HG03460 (cell line): ENCODE measurements around the gene MAD1L1.
"Not testable (repeated sequence)": the region's sequence is repeated elsewhere in the genome, so short reads cannot be mapped to it uniquely, and the experiment has no call there.

Source experiments
- ATAC-seq: cut with Tn5 transposase; IDR thresholded peaks from one replicate; pipeline ENCODE4 v1.9.1; 2021; ENCODE audit not compliant: unreplicated experiment

Gene MAD1L1

GRCh38 chr7:1893451-1893850, 339.3 kb downstream of the MAD1L1 start:
- no peak for ATAC-seq

DNA sequence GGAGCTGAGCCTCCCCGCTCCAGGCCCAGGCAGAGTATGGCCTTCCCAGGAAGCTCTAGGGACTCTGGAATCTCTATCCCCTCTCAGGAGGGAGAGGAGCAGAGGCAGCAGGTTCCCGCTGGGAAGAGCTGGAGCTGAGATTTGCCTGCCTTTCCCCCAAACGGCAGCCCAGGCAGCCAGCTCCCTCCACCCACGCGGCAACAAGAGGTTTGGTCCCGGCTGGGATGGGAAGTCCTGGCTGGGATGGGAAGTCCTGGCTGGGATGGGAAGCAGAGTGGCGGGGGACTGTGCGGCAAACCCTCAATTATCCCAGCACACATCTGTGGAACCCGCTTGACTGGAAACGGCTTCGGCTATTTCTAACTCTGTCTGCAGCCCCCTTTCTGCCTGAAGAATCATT, 339.7 kb downstream of the MAD1L1 start:
- ATAC-seq, result no peak

DNA sequence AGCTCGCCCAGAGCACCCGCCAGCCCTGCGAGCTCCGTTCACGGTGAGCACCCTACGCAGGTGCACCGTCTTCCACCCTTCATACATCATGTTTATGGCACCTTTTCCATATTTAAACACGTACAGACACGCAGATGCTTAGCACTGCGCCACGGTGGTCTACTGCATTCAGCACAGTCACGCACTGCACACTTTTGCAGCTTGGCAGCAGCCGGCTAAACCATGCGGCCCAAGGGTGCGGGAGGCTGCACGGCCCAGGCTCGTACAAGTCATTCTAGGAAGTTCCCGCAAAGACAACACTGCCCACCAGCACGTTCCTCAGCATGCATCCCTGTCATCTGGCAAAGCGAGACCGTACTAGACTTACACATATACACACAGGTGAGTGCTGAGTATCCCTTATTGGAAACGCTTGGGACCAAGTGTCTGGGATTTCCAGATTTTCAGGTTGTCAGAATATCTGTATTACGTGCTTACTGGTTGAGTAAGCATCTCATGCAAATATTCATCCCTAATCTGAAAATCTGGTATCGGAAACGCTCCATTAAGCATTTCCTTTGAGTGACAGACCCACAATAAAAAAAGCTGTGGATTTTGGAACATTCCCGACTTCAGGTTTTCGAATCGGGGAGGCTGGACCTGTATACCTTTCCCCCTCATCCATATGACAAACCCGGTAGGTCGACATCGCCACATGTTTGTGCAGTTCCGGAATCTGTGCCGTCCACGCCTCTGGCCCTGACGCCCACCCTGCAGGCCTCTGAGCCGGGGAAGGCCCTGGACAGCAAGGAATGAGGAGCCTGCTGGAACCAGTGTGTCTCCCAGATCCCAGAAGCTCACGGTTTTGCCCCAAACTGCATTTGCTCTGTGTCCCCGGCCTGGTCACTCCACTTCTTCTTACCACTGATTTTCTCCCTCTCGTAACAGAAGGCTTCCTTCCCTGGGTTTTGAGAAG, 340.5 kb downstream of the MAD1L1 start:
- no peak for ATAC-seq

DNA sequence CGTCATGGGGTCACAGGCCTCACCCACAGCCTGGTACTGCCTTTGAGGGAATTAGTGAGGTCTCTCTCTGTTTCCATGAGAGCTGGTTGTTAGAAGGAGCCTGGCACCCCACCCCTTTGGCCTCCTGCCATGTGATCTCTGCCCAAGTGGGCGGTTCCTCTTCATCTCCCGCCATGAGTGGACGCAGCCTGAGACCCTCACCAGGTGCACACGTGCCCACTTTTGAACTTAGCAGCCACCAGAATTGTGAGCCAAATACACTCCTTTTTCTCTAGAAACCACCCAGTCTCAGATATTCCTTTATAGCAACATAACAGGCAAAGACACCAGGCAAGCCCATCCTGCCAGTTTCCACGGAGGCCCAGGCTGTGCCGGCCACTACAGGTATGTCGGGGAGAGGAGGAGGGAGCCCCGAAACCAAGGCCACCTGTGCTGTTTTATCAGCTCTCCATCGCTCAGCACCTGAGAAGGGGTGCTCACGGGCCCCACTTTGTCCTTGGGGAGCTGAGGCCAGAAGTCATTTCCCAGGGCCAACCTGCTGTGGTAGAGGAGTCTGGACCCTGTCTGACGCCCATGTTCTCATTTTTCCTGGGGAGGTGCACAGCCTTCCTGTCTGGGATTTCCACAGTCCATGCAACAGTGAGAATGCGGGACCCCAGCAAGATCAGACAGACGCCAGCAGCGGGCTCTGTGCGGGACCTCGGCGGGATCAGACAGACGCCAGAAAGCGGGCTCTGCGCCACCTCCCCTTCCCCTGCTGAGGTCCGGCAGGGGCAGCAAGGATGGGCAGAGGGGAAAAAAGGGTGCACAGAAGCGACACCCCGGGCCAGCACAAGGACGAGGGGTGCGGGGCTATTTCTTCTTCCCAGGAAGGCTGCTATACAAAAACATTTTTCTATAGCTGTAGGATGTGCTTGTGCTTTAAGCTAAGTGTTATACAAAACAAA, 342.2 kb downstream of the MAD1L1 start:
- ATAC-seq, result no peak

DNA sequence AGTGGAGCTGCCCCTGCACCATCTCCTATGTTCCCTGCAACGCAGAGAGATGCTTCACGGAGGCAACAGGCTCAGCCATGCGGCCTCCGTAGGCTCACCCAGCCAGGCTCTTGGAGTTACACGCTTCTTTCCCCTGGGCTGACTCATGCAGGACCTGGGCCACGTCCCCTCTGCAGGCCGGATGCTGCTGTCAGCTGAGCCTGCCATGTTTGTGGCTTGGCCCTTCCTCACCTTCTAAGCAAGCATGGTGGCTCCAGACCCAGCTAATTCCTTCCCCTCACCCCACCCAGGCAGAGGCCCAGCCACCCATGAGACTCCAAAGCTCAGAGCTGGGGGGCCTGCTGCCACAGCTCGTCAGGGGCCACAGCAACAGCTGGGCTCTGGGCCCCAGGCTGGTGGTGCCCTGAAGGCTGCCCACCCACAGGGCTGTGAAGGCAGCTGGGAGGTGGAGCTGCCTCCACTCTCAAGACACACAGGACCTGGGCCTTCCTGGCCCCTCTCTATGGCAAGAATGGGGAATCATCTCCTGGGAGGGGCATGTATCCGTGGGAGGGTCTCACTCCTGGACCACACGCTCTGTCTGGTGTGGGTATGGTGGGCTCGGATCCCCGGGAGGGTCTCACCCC, 343.1 kb downstream of the MAD1L1 start:
- ATAC-seq, result no peak

DNA sequence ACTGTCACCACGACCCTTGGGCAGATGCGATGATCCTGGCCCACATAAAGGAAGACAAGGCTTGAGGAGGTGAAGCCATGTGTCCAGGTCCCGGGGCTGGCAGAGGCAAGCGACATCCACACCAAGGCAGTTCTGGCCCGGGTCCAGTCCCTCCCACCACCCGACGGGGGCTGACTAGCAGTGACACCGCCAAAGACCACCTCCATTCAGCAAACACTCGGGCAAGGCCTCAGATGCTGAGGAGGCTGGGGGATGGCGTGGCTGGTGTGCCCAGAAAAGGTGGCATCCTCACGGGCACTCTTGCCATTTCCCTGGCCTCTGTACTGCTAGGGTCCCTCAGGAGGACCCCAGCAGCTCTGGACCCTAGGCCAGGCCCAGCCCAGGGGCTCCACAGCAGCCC, 343.7 kb downstream of the MAD1L1 start:
- no peak for ATAC-seq

- no peak for ATAC-seq
These were observed 344.3 kb downstream of the MAD1L1 start for GRCh38 chr7:1888425-1888824.

DNA sequence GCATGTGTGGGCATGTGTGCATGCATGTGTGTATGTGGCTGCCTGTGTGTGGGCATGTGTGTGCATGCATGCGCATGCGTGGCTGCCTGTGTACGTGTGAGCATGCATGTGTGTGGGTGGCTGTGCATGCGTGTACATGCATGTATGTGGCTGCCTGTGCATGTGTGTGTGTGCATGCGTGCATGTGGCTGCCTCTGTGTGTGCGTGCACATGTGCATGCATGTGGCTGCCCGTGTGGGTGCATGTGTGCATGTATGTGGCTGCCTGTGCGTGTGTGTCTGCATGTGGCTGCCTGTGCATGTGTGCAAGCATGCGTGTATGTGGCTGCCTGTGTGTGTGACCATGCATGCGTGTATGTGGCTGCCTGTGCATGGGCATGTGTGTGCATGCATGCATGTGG, 345.5 kb downstream of the MAD1L1 start:
- ATAC-seq, result no peak

GRCh38 chr7:1886361-1887064, 346.2 kb downstream of the MAD1L1 start:
- ATAC-seq, result no peak

- ATAC-seq, result no peak
These were observed 347.1 kb downstream of the MAD1L1 start for GRCh38 chr7:1885465-1886226.

- ATAC-seq, result no peak
These were observed 348.0 kb downstream of the MAD1L1 start for GRCh38 chr7:1884583-1885350.

DNA sequence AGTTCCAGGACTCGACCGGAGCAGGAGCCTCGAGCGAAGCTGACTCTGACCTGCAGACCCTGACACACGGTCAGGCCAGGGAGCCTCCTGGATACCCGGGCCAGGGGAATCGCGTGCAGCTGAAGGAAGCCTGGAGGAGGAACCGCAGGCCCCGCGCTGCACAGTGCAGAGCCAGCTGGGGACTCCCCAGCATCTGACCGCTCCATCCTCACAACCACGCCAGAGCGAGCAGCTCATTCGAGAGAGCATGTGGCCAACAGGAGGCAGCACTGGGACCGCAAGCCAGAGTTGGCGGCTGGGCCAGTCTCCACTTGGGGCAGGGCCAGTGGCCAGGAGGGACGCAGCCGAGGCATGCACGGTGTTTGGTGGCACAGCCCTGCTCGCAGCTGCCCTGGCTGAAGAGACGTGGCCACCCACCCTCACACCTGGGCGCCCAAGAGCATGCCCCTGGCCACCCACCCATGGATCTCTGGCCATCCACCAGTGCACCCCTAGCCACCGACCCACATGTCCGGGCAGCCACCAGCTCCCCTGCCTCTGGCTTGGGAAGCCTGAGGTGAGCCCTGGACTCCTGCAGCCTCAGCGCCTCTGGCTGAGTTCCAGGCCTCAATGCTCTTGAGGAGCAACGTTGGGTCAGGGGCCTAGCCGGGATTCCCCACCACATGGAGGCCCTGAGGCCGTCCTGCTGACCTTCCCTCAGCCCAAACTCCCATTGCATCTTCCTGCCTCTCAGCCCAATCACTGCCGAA, 348.7 kb downstream of the MAD1L1 start:
- ATAC-seq, result no peak

GRCh38 chr7:1883031-1883761, 349.5 kb downstream of the MAD1L1 start:
- ATAC-seq, result no peak

DNA sequence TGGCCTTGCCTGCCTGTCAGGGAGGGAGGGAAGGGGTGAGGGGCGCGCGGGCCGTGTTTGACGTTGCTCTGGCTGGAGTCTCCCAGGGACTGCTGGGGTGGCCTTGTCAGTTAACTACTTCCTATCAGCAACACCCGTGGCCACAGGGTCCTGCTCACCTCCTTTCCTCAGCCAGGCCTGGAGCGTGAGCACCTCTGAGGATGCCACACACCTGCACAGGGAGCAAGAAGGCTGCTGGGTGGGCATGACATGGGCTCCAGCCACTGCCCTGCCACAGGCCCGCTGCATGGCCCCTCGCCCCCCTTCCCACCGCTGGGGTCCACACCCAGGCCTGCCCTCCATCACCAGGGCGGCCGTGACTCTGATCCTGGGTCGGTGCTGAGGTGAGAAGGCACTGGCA, 350.3 kb downstream of the MAD1L1 start:
- ATAC-seq, result no peak

- ATAC-seq, result no peak
These were observed 350.8 kb downstream of the MAD1L1 start for GRCh38 chr7:1881946-1882345.

DNA sequence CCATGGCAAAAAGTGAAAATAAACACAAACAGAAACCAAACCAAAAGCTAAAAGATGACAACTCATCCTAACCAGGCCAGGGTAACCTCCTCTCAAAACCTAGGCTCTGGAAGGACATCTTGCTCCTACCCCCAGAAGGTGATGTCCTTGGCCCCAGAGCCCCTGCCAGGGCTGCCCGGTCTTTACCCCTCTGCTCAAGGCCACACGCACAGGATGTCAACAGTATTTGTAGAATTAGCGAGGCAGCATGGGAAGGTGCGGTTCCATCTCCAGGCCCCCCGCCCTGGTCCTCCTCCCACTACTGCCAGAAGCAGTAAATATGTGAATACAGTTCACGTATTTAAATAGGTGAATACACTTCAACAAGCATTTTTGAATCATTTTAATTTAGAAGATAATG, 356.1 kb downstream of the MAD1L1 start:
- not testable (repeated sequence) for ATAC-seq

GRCh38 chr7:1875392-1876199, 357.1 kb downstream of the MAD1L1 start:
- not testable (repeated sequence) for ATAC-seq
